ENCODE data around the gene TBC1D5. TPM values are rescaled to one million over a fixed set of nuclear protein-coding genes. Genes with fewer than 3 reads are reported as not detected.

Gene TBC1D5
- total and polyA plus RNA-seq, 2 of the 8 experiments (the other 6 are each of a cell fraction or from before 2014, with no cell fraction given): 11.0 to 22.9 TPM

GRCh38 chr3:17307887-17308286 is 434.5 kb downstream of the TBC1D5 start:
- Histone ChIP-seq H4K8ac (ENCODE audit: extremely low read depth, insufficient read depth, low read length) (no peak overlapping the region), H3K79me1 (ENCODE audit: low read depth, low read length) (no peaks in the 10 kb centered on the region), H3K14ac (ENCODE audit: insufficient read length) (no peak overlapping the region), H4K91ac (replicated peaks; ENCODE audit: insufficient read length, low read length) (no peak overlapping the region), H2AFZ (ENCODE audit: low read length) (no peak overlapping the region), H4K20me1 (replicated peaks in 1 of 2; ENCODE audit: control insufficient read depth in 1 of 2, insufficient read depth in 2 of 2, low read length in 2 of 2) (no peaks in the 10 kb centered on the region), H3K23me2 (ENCODE audit: low read depth, low read length) (no peaks in the 10 kb centered on the region), H2AK5ac (ENCODE audit: low read depth, low read length) (no peak overlapping the region), H3K4me1 (replicated peaks in 1 of 4; ENCODE audit: control insufficient read depth in 3 of 4, insufficient read depth in 4 of 4, low read length in 3 of 4) (no peaks in the 10 kb centered on the region), H2BK15ac (ENCODE audit: low read length) (no peak overlapping the region), H4K5ac (ENCODE audit: insufficient read length, low read depth, low read length) (no peak overlapping the region), H2BK12ac (ENCODE audit: low read depth, low read length) (no peak overlapping the region), H3K56ac (replicated peaks; ENCODE audit: insufficient read length, low read depth, low read length) (no peak overlapping the region), H2BK120ac (replicated peaks; ENCODE audit: low read depth, low read length) (no peak overlapping the region), H3K9me3 (ENCODE audit: insufficient read depth in 2 of 2, low read depth in 1 of 2, low read length in 1 of 2) (no peaks in the 10 kb centered on the region), H2BK20ac (ENCODE audit: low read length) (no peak overlapping the region), H3K27me3 (replicated peaks in 1 of 4; ENCODE audit: control insufficient read depth in 3 of 4, extremely low read depth in 1 of 4, insufficient read depth in 3 of 4, low read length in 3 of 4) (no peaks in the 10 kb centered on the region), H3K79me2 (ENCODE audit: control insufficient read depth in 1 of 2, insufficient read depth in 2 of 2, low read length in 2 of 2) (no peaks in the 10 kb centered on the region), H3K36me3 (ENCODE audit: control insufficient read depth in 2 of 4, insufficient read depth in 4 of 4, low read length in 3 of 4) (no peaks in the 10 kb centered on the region), H3K23ac (ENCODE audit: insufficient read length) (no peak overlapping the region), H3K27ac (ENCODE audit: low read depth, low read length) (no peak overlapping the region), H3K9ac (replicated peaks in 1 of 4; ENCODE audit: extremely low read depth in 1 of 4, low read depth in 3 of 4, low read length in 3 of 4) (no peak overlapping the region), H2BK5ac (ENCODE audit: low read depth, low read length) (no peak overlapping the region), H3K4ac (replicated peaks; ENCODE audit: insufficient read length, low read depth, low read length) (no peak overlapping the region), H3K18ac (ENCODE audit: extremely low read depth, low read length) (no peak overlapping the region), H3K4me2 (ENCODE audit: insufficient read depth in 1 of 2, low read depth in 2 of 2, low read length in 2 of 2) (no peak overlapping the region), H3K4me3 (ENCODE audit: extremely low read depth in 1 of 4, insufficient read depth in 2 of 4, low read depth in 3 of 4, low read length in 4 of 4) (no peak overlapping the region)
- CTCF ChIA-PET (ENCODE audit: partially characterized antibody): interaction anchor here (0.9 to 1.2 kb wide), 2 partner anchors 29 to 106 kb away, joined by 3 read pairs; no protein-coding TSS in a partner anchor
- POLR2A ChIA-PET (ENCODE audit: partially characterized antibody): no interaction called here
- no peak for FAIRE-seq
- WGBS, 2 experiments (ENCODE audit: extremely low coverage in 1 of 2, insufficient coverage in 1 of 2, insufficient read length in 1 of 2, insufficient replicate concordance in 2 of 2, low coverage in 1 of 2, low lambda C conversion rate in 2 of 2, missing lambda C conversion rate in 1 of 2): 87% methylated on average over 5 of the region's 5 CpGs; no CpG with 5 or more reads in 1 of the 2 experiments
- DNase-seq (ENCODE audit: low read depth in 1 of 2, low spot score in 2 of 2): no peak
- TF ChIP-seq HDAC6 (IDR thresholded peaks at IDR 0.05; ENCODE audit: low read depth, low read length) (no peak), RAD21 (IDR thresholded peaks at IDR 0.05 in 1 of 2, conservative IDR thresholded peaks at IDR 0.05 in 1 of 2; ENCODE audit: low read depth in 2 of 2, low read length in 2 of 2) (peak; percentile 22 to 37; a peak in 2 of 4 replicates), CTCF (IDR thresholded peaks at IDR 0.05; ENCODE audit: control extremely low read depth in 1 of 3, insufficient read depth in 1 of 3, low read depth in 1 of 3, low read length in 3 of 3) (peak; percentile 6 to 20 (median 18); a peak in 2 of 4 replicates), ASH2L (IDR thresholded peaks at IDR 0.05; ENCODE audit: low read length) (no peak), CTBP2 (IDR thresholded peaks at IDR 0.05; ENCODE audit: borderline replicate concordance, insufficient read depth, insufficient read length, low read length) (no peak), CEBPB (IDR thresholded peaks at IDR 0.05; ENCODE audit: low read depth, low read length) (no peak), CHD2 (IDR thresholded peaks at IDR 0.05; ENCODE audit: low read length) (no peak), SAP30 (IDR thresholded peaks at IDR 0.05; ENCODE audit: insufficient read depth, insufficient replicate concordance, low read length) (no peak), NANOG (IDR thresholded peaks at IDR 0.05; ENCODE audit: insufficient read depth, low read depth, low read length, poor library complexity, severe bottlenecking) (no peak), SIX5 (IDR thresholded peaks at IDR 0.05; ENCODE audit: low read depth, low read length) (no peak), CHD1 (IDR thresholded peaks at IDR 0.05; ENCODE audit: low read depth, low read length) (no peak), BCL11A (IDR thresholded peaks at IDR 0.05; ENCODE audit: low read depth in 2 of 2, low read length in 2 of 2) (no peak)
